Epithelial cell of proximal tubule (primary cell): ENCODE measurements around the gene GGACT. TPM values are rescaled to one million over a fixed set of nuclear protein-coding genes. Genes with fewer than 3 reads are reported as not detected.
A peak's percentile ranks its signal among the peaks of the same experiment; 100 is the strongest.

Experiments
- DNase-seq: peaks from one replicate; pipeline ENCODE4 v3.0.0-alpha.2; 2011; ENCODE audit warnings: low read depth
- H3K4me3 ChIP-seq: 2 replicates; pipeline ENCODE4 v1.5.1; 2011; ENCODE audit warnings: low read depth, mild to moderate bottlenecking, low read length
- total RNA-seq: library from RNA; depleted of rRNA; stranded (reverse); fragments of >200 nt; gene quantifications from 2 replicates; pipeline ENCODE4 v1.2.3, GENCODE V29; 2015
- TF ChIP-seq, protein P1 (sequence below): conservative IDR thresholded peaks from 2 replicates; pipeline ENCODE4 v1.5.1; 2012; ENCODE audit warnings: low read depth, mild to moderate bottlenecking, low read length

GGACT gene
- total RNA-seq, 1 donor from 2014 or later, result 5.2 TPM

- H3K4me3 ChIP-seq, result no peak overlapping the region
- DNase-seq, result peak; percentile 45
- TF ChIP-seq, protein P1, sequence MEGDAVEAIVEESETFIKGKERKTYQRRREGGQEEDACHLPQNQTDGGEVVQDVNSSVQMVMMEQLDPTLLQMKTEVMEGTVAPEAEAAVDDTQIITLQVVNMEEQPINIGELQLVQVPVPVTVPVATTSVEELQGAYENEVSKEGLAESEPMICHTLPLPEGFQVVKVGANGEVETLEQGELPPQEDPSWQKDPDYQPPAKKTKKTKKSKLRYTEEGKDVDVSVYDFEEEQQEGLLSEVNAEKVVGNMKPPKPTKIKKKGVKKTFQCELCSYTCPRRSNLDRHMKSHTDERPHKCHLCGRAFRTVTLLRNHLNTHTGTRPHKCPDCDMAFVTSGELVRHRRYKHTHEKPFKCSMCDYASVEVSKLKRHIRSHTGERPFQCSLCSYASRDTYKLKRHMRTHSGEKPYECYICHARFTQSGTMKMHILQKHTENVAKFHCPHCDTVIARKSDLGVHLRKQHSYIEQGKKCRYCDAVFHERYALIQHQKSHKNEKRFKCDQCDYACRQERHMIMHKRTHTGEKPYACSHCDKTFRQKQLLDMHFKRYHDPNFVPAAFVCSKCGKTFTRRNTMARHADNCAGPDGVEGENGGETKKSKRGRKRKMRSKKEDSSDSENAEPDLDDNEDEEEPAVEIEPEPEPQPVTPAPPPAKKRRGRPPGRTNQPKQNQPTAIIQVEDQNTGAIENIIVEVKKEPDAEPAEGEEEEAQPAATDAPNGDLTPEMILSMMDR, result no peak
Measured at GRCh38 chr13:100566543-100566942, 22.0 kb downstream of the GGACT start.

GRCh38 chr13:100565286-100565685 lies 23.3 kb downstream of the GGACT start:
- TF ChIP-seq, protein P1, result no peak

GRCh38 chr13:100564444-100565223 lies 24.0 kb downstream of the GGACT start:
- no peak for DNase-seq
- TF ChIP-seq, protein P1, result no peak
- no peak overlapping the region for H3K4me3 ChIP-seq

More at GRCh38 chr13:100565286-100565685, 23.3 kb downstream of the GGACT start:
- H3K4me3 ChIP-seq, result no peak overlapping the region
- DNase-seq, result no peak

DNA sequence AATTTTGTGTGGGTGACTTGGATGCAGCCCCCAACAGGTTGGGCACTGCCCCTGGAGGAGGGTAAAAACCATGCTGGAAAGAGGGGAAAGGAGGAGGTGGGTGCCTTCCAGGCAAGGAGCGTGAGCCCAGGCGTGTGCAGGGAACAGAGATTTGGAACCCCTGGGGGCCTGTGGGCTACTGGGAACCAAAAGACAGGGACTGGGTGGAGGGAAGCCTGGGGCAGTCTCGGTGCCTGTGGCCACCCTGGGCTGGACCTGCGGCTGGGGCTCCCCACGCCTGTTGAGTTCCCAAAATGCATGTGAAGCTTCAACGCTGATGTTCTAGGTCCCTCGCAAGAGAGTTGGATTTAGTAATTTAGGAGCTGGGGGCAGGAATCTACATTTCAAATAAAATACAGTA lies 24.8 kb downstream of the GGACT start:
- TF ChIP-seq, protein P1, result no peak
- H3K4me3 ChIP-seq, result no peak overlapping the region
- no peak for DNase-seq

- TF ChIP-seq, protein P1, result no peak
- no peak for DNase-seq
- no peak overlapping the region for H3K4me3 ChIP-seq
Measured at GRCh38 chr13:100561599-100562204, 26.9 kb downstream of the GGACT start.

- TF ChIP-seq, protein P1, result no peak
- H3K4me3 ChIP-seq, result no peak overlapping the region
- DNase-seq, result no peak
Measured at GRCh38 chr13:100561158-100561499, 27.5 kb downstream of the GGACT start.
